HepG2 (cell line): ENCODE results near the gene KATNBL1. TPM values are rescaled to one million over a fixed set of nuclear protein-coding genes. Genes with fewer than 3 reads are reported as not detected.

Source experiments
- AKAP8 ChIP-seq: sonication (generic); formaldehyde crosslinking; IDR thresholded peaks from 2 replicates; pipeline ENCODE4 v1.5.1; 2020; ENCODE audit warnings: mild to moderate bottlenecking, missing genetic modification reagents
- CEBPG ChIP-seq: IDR thresholded peaks from 2 replicates; pipeline ENCODE4 v1.6.1; 2016
- HNF1B ChIP-seq: sonication (generic); formaldehyde crosslinking; IDR thresholded peaks from 2 replicates; pipeline ENCODE4 v1.5.1; 2020; ENCODE audit warnings: mild to moderate bottlenecking, moderate library complexity, missing genetic modification reagents
- KAT2B ChIP-seq: fragments of 150-350 bp; IDR thresholded peaks from 2 replicates; pipeline ENCODE4 v1.6.1; 2014; ENCODE audit warnings: low read depth, low read length, borderline replicate concordance
- KDM4B ChIP-seq: sonication (generic); formaldehyde crosslinking; IDR thresholded peaks from 2 replicates; pipeline ENCODE4 v1.4.0; 2020; ENCODE audit warnings: missing genetic modification reagents
- NFIB ChIP-seq: sonication (generic); formaldehyde crosslinking; IDR thresholded peaks from 2 replicates; pipeline ENCODE4 v1.9.0; 2021; ENCODE audit warnings: missing genetic modification reagents, mild to moderate bottlenecking, borderline replicate concordance
- RFXANK ChIP-seq: IDR thresholded peaks from 2 replicates; pipeline ENCODE4 v1.6.1; 2016
- SALL2 ChIP-seq: sonication (generic); formaldehyde crosslinking; IDR thresholded peaks from 2 replicates; pipeline ENCODE4 v1.8.1; 2023; ENCODE audit warnings: mild to moderate bottlenecking, missing genetic modification reagents, inconsistent platforms
- SMAD9 ChIP-seq: sonication (generic); formaldehyde crosslinking; IDR thresholded peaks from 2 replicates; pipeline ENCODE4 v1.5.1; 2020; ENCODE audit warnings: mild to moderate bottlenecking, missing genetic modification reagents
- SOX13 ChIP-seq, 3 experiments: fragments of 450-650 bp in 1 of 3; sonication (generic) in 1 of 3; formaldehyde crosslinking in 1 of 3; IDR thresholded peaks in 2 of 3; conservative IDR thresholded peaks in 1 of 3; 2 replicates each; pipeline versions ENCODE4 v1.5.0 to v1.6.1; 2016 to 2020; ENCODE audit warnings: antibody characterized with exemption in 1 of 3, mild to moderate bottlenecking in 1 of 3, missing compliant biosample characterization in 1 of 3, missing genetic modification reagents in 1 of 3, moderate library complexity in 1 of 3
- SP4 ChIP-seq: sonication (generic); formaldehyde crosslinking; IDR thresholded peaks from 2 replicates; pipeline ENCODE4 v1.8.1; 2023; ENCODE audit warnings: mild to moderate bottlenecking, missing genetic modification reagents
- SP5 ChIP-seq: IDR thresholded peaks from 2 replicates; pipeline ENCODE4 v1.6.1; 2016; ENCODE audit warnings: low read depth, borderline replicate concordance
- STAT6 ChIP-seq: sonication (generic); formaldehyde crosslinking; IDR thresholded peaks from 2 replicates; pipeline ENCODE4 v1.4.0; 2020; ENCODE audit warnings: missing genetic modification reagents, mild to moderate bottlenecking, borderline replicate concordance
- ZNF253 ChIP-seq: sonication (generic); formaldehyde crosslinking; IDR thresholded peaks from 2 replicates; pipeline ENCODE4 v1.8.0; 2022; ENCODE audit warnings: mild to moderate bottlenecking, missing genetic modification reagents, borderline replicate concordance
- ZNF451 ChIP-seq: sonication (generic); formaldehyde crosslinking; IDR thresholded peaks from 2 replicates; pipeline ENCODE4 v1.5.0; 2020; ENCODE audit warnings: mild to moderate bottlenecking, missing genetic modification reagents
- ZNF652 ChIP-seq: IDR thresholded peaks from 2 replicates; pipeline ENCODE4 v1.6.1; 2016; ENCODE audit warnings: low read depth, borderline replicate concordance
- ZNF780A ChIP-seq: sonication (generic); formaldehyde crosslinking; IDR thresholded peaks from 2 replicates; pipeline ENCODE4 v1.8.0; 2022; ENCODE audit warnings: mild to moderate bottlenecking, missing genetic modification reagents, moderate library complexity
- polyA plus RNA-seq, 8 experiments: library from polyadenylated mRNA; depleted of rRNA in 3 of 8; stranded (reverse) in 7 of 8; unstranded in 1 of 8; fragments of >200 nt; fragmentation: Illumina TruSeq in 4 of 8; extraction: Trizol in 4 of 8; gene quantifications; 2 replicates each; pipeline versions ENCODE4 v1.2.1 to v1.2.3, GENCODE V29; 2011 to 2016; ENCODE audit warnings: low read depth in 4 of 8, missing spikeins in 1 of 8, mixed read lengths in 1 of 8; ENCODE audit not compliant: insufficient read depth in 1 of 8
- total RNA-seq, 5 experiments: library from RNA; depleted of rRNA; stranded (reverse); fragments of >200 nt; fragmentation: Illumina TruSeq; extraction: Trizol; gene quantifications; 2 replicates each; pipeline ENCODE4 v1.2.3, GENCODE V29; 2016; ENCODE audit warnings: low read depth in 1 of 5
- TF ChIP-seq, protein P1 (sequence below): sonication (generic); formaldehyde crosslinking; IDR thresholded peaks from 2 replicates; pipeline ENCODE4 v1.5.1; 2020; ENCODE audit warnings: missing genetic modification reagents, mild to moderate bottlenecking, borderline replicate concordance

KATNBL1 gene
- total and polyA plus RNA-seq, 2 of the 13 experiments (the other 11 are each of a cell fraction or from before 2014, with no cell fraction given), result 23.4 to 42.8 TPM

- TF ChIP-seq CEBPG (CRISPR knock-in tag) (peak; percentile 29; the same call in 1 of the 2 replicates), ZNF451 (peak; percentile 75; the same call in 1 of the 2 replicates), RFXANK (CRISPR knock-in tag) (no peak), SP4 (peak; percentile 49; the same call in 1 of the 2 replicates), KDM4B (no peak; the same call in 1 of the 2 replicates), HNF1B (peak; percentile 86), ZNF253 (CRISPR knock-in tag) (0 out of 2 replicates have a peak, but pooled peaks have one; percentile 38), ZNF652 (CRISPR knock-in tag) (peak; percentile 87), NFIB (CRISPR knock-in tag) (no peak), SOX13 (IDR thresholded peaks at IDR 0.05) (no peak), SOX13 (CRISPR knock-in tag; conservative IDR thresholded peaks at IDR 0.05 in 1 of 2, IDR thresholded peaks at IDR 0.05 in 1 of 2) (no peak), AKAP8 (CRISPR knock-in tag) (0 out of 2 replicates have a peak, but pooled peaks have one; percentile 47), ZNF780A (CRISPR knock-in tag) (no peak), SALL2 (CRISPR knock-in tag) (no peak; the same call in 1 of the 2 replicates), KAT2B (no peak), STAT6 (CRISPR knock-in tag) (peak; percentile 96), SMAD9 (CRISPR knock-in tag) (no peak), SP5 (CRISPR knock-in tag) (no peak)
- TF ChIP-seq, protein P1, sequence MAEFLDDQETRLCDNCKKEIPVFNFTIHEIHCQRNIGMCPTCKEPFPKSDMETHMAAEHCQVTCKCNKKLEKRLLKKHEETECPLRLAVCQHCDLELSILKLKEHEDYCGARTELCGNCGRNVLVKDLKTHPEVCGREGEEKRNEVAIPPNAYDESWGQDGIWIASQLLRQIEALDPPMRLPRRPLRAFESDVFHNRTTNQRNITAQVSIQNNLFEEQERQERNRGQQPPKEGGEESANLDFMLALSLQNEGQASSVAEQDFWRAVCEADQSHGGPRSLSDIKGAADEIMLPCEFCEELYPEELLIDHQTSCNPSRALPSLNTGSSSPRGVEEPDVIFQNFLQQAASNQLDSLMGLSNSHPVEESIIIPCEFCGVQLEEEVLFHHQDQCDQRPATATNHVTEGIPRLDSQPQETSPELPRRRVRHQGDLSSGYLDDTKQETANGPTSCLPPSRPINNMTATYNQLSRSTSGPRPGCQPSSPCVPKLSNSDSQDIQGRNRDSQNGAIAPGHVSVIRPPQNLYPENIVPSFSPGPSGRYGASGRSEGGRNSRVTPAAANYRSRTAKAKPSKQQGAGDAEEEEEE (CRISPR knock-in tag), result no peak
Observed at GRCh38 chr15:34101366-34102174, 108.3 kb downstream of the KATNBL1 start, which contains the start of the genes EMC7 and PGBD4 (continued).
